Measurements from ENCODE around the gene DOCK8. TPM values are rescaled to one million over a fixed set of nuclear protein-coding genes. Genes with fewer than 3 reads are reported as not detected.

DOCK8 gene
- total RNA-seq, 1 experiment from 2014 or later: 0.37 TPM

DNA sequence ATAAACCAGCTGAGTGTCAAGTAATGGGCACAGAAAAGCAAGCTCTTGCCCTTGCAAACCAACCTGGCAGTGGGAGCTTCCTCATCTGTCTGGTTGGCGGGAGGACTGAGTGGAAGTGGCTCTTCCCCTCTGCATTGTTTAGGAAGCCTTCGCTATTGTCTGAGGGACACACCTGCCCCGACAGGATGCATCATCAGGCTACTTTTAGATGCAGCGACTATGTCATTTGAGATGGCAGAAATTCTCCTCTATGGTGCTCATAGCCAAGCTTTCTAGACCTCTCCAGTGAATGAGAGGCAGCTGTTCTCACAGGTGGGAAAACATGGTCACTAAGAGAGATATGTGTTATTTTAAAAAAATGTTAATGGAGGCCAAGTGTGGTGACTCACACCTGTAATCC, 104.0 kb downstream of the DOCK8 start:
- no peaks in the 10 kb centered on the region for H3K4me1 ChIP-seq (ENCODE audit: control insufficient read depth in 1 of 2, insufficient read depth in 2 of 2, low read length in 2 of 2)
- no peaks in the 10 kb centered on the region for H3K27me3 ChIP-seq (ENCODE audit: insufficient read depth, low read length)
- H3K27ac ChIP-seq (ENCODE audit: low read depth, low read length): no peak overlapping the region
- no peak overlapping the region for H2AFZ ChIP-seq (ENCODE audit: low read depth, low read length, poor library complexity, severe bottlenecking)
- no TSS peak for BruUV-seq (replicated peaks)
- H3K4me2 ChIP-seq (ENCODE audit: low read length): no peak overlapping the region
- no peak overlapping the region for H3K9ac ChIP-seq (ENCODE audit: low read length)
- no peaks in the 10 kb centered on the region for H4K20me1 ChIP-seq (ENCODE audit: insufficient read depth)
- no peaks in the 10 kb centered on the region for H3K36me3 ChIP-seq (ENCODE audit: control insufficient read depth in 1 of 2, insufficient read depth in 2 of 2, low read length in 2 of 2)
- H3K4me3 ChIP-seq (replicated peaks in 1 of 2; ENCODE audit: low read depth in 1 of 2, low read length in 2 of 2): no peak overlapping the region
- RAD21 ChIA-PET (ENCODE audit: low non-redundant PET in 1 of 2, low total read pairs in 2 of 2, uncharacterized antibody in 2 of 2, unreplicated experiment in 2 of 2): no interaction called here
- TF ChIP-seq SP1 (IDR thresholded peaks at IDR 0.05; ENCODE audit: low read depth): no peak
- TF ChIP-seq ELF1 (IDR thresholded peaks at IDR 0.05; ENCODE audit: borderline replicate concordance, low read depth): no peak
- no peak for TF ChIP-seq POLR2A (IDR thresholded peaks at IDR 0.05; ENCODE audit: borderline replicate concordance, extremely low read depth, insufficient read depth, insufficient read length)
- no peak for TF ChIP-seq CBX3 (IDR thresholded peaks at IDR 0.05; ENCODE audit: low read depth)
- TF ChIP-seq EZH2 (IDR thresholded peaks at IDR 0.05): no peak
- no peak for TF ChIP-seq ZFX (IDR thresholded peaks at IDR 0.05)
- no peak for TF ChIP-seq ZBTB33 (IDR thresholded peaks at IDR 0.05; ENCODE audit: extremely low read depth, insufficient replicate concordance, low read length)
- TF ChIP-seq, protein P1, sequence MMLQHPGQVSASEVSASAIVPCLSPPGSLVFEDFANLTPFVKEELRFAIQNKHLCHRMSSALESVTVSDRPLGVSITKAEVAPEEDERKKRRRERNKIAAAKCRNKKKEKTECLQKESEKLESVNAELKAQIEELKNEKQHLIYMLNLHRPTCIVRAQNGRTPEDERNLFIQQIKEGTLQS (IDR thresholded peaks at IDR 0.05): no peak
- TF ChIP-seq TCF7L2 (IDR thresholded peaks at IDR 0.05; ENCODE audit: borderline replicate concordance, extremely low read depth, insufficient read depth, insufficient read length): no peak
- TF ChIP-seq, protein P2, sequence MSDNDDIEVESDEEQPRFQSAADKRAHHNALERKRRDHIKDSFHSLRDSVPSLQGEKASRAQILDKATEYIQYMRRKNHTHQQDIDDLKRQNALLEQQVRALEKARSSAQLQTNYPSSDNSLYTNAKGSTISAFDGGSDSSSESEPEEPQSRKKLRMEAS (IDR thresholded peaks at IDR 0.05): no peak
- no peak for TF ChIP-seq EGR1 (IDR thresholded peaks at IDR 0.05; ENCODE audit: low read depth)
- TF ChIP-seq EZH2phosphoT487 (IDR thresholded peaks at IDR 0.05; ENCODE audit: borderline replicate concordance): no peak
- ATAC-seq (no peak), DNase-seq (ENCODE audit: low read depth, low spot score) (no peak)
- POLR2A ChIA-PET: no interaction called here
- intact Hi-C loops (cut with micrococcal nuclease): no loop called here
- CTCF ChIA-PET: no interaction called here
- no peaks in the 10 kb centered on the region for H3K9me2 ChIP-seq (ENCODE audit: insufficient read depth)
- no peaks in the 10 kb centered on the region for H3K79me2 ChIP-seq (ENCODE audit: insufficient read depth, low read length)
- H3K9me3 ChIP-seq (ENCODE audit: control insufficient read depth in 1 of 2, insufficient read depth in 1 of 2, low read depth in 1 of 2, low read length in 2 of 2): no peaks in the 10 kb centered on the region

Data from HCT116 (cell line).